NK-92 treated with Interleukin-12 subunit alpha and Interleukin-12 subunit beta, amount 100 ng/mL, for 24 hours (cell line): ENCODE measurements around the gene SNORC.

Source experiments
- DNase-seq: peaks from one replicate; lab custom pipeline; 2025; lab: John Stamatoyannopoulos, UW

Gene SNORC

GRCh38 chr2:232869138-232870017, 686 bp upstream of the SNORC start:
- no peak for DNase-seq

GRCh38 chr2:232870766-232871371, 805 bp downstream of the SNORC start:
- no peak for DNase-seq

GRCh38 chr2:232871418-232871834, 1.4 kb downstream of the SNORC start:
- DNase-seq = no peak

GRCh38 chr2:232871835-232872736, 2.0 kb downstream of the SNORC start:
- no peak for DNase-seq

GRCh38 chr2:232872826-232873225, 2.8 kb downstream of the SNORC start:
- DNase-seq = no peak

- DNase-seq = no peak
Measured at GRCh38 chr2:232873292-232873908, 3.3 kb downstream of the SNORC start.

- DNase-seq = no peak
Measured at GRCh38 chr2:232873909-232874641, 4.0 kb downstream of the SNORC start.

- DNase-seq = no peak
Measured at GRCh38 chr2:232874677-232875223, 4.7 kb downstream of the SNORC start.

GRCh38 chr2:232875256-232876121, 5.4 kb downstream of the SNORC start:
- no peak for DNase-seq

- no peak for DNase-seq
Measured at GRCh38 chr2:232876161-232876977, 6.3 kb downstream of the SNORC start.

GRCh38 chr2:232876978-232877441, 6.9 kb downstream of the SNORC start:
- no peak for DNase-seq

- no peak for DNase-seq
Measured at GRCh38 chr2:232877940-232878511, 8.0 kb downstream of the SNORC start.

GRCh38 chr2:232878855-232879617, 9.0 kb downstream of the SNORC start:
- DNase-seq = no peak

GRCh38 chr2:232879618-232880494, 9.8 kb downstream of the SNORC start:
- no peak for DNase-seq

- DNase-seq = no peak
Measured at GRCh38 chr2:232880764-232881351, 10.8 kb downstream of the SNORC start.

- DNase-seq = no peak
Measured at GRCh38 chr2:232882085-232882484, 12.0 kb downstream of the SNORC start.
